Measurements from ENCODE around the gene TPH2.

Gene TPH2

DNA sequence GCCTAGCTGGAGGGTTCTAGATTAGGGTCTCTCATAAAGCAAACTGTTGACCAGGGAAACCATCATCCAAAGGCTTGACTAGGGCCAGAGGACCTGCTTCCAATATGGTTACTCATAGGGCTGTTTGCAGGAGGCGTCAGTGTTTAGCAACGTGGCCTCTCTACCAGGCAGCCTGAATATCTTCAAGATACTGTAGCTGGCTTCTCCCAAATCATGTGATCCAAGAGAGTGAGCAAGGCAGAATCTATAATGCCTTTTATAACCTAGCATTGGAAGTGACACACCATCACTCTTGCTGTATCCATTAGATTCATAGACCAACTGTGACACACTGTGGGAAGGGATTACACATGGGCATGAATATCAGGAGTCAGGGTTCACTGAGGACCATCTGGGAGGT, 17.3 kb downstream of the TPH2 start:
- no peak overlapping the region for H3K4me3 ChIP-seq (ENCODE audit: low read length)
- peak; percentile 12 for DNase-seq (ENCODE audit: low read depth)
- TF ChIP-seq CTCF (IDR thresholded peaks at IDR 0.05; ENCODE audit: insufficient read depth, low read depth, low read length, missing control alignments) = no peak

- no peak overlapping the region for H3K4me3 ChIP-seq (ENCODE audit: low read length)
- no peak for TF ChIP-seq CTCF (IDR thresholded peaks at IDR 0.05; ENCODE audit: insufficient read depth, low read depth, low read length, missing control alignments)
- DNase-seq (ENCODE audit: low read depth) = no peak
Measured at GRCh38 chr12:71958056-71958455, 19.4 kb downstream of the TPH2 start.

DNA sequence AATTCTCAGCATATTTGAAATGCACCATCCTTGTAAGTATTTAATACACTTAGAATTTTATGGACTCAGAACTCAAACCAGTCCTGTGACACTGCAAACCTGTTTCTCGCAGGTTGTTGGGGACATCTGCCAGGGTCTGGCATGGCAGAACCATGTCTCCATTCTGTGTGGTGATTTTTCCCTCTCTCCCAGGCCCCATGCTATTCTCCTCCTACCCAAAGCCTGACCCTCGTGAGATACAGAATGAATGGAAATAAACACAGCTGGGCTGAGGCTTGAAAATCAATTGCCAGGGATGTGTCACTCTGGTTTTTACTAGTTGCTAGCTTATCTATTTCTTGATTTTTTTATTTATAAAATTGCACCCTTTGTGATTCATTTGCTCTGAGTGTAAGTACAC, 19.8 kb downstream of the TPH2 start:
- TF ChIP-seq CTCF (IDR thresholded peaks at IDR 0.05; ENCODE audit: insufficient read depth, low read depth, low read length, missing control alignments) = no peak
- DNase-seq (ENCODE audit: low read depth) = no peak
- H3K4me3 ChIP-seq (ENCODE audit: low read length) = no peak overlapping the region

DNA sequence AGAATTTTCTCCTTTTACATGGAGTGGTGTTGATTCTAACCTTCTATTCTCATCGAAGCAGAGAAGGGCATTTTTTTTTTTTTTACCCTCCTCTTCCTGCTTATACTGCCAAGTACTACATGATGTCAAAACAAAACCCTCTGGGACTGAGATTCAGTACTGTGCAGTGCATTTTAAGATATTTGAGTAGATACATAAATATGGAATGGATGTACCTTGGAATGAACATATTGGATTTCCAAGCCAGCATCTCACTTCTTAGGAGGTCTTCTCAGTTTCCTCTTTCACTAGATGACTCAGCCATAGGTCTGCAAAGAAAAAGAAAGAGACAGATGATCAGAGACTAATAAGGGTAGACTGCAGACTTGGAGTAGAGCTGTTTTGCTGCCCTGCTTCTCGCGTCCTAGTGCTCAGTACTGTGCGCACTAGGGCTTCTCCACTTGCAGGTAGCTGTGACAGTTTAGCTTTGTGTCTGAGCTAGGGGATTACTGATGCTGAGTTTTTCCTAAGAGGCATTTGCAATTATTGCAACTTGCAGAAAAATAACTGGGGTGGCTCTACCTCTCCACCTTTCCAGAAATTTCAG, 20.4 kb downstream of the TPH2 start:
- DNase-seq (ENCODE audit: low read depth) = no peak
- no peak for TF ChIP-seq CTCF (IDR thresholded peaks at IDR 0.05; ENCODE audit: insufficient read depth, low read depth, low read length, missing control alignments)
- no peak overlapping the region for H3K4me3 ChIP-seq (ENCODE audit: low read length)

DNA sequence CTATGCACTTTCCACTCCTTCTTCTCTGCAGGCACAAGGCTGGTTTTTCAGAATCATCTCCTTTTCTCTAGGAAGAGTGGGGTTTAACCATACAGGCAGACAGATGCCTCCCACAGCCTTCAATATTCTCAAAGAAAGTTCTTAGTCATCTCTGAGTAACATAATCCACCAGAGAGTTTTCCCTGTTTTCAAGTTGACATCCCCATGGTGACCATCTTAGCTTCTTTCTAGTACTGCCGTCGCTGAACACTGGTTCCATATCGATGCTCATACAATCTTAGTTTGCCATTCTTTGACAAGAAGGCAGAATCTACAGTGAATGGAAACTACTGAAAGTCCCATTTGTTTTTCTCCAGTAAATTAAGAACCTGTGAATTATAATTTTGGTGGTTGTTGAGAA, 28.6 kb downstream of the TPH2 start:
- no peak overlapping the region for H3K4me3 ChIP-seq (ENCODE audit: low read length)
- TF ChIP-seq CTCF (IDR thresholded peaks at IDR 0.05; ENCODE audit: insufficient read depth, low read depth, low read length, missing control alignments) = no peak
- peak; percentile 5 for DNase-seq (ENCODE audit: low read depth)

DNA sequence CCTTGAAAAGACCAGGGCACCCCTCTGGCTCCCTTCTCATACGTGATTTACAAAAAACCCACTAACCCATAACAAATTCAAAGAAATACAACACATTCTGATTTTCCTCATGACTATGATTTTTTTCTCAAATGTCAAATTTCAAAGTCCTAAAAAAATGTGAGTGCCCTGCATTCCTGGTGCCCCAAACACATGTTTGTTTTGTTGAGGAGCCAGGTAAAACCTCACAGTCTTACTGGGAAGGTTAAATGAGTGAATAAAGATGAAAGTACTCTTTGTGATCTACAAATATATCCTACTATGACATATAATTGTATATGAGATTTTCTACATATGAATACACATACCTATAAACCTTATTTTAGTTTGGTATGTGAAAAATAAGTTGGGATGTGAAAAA, 30.7 kb downstream of the TPH2 start:
- DNase-seq (ENCODE audit: low read depth) = no peak
- H3K4me3 ChIP-seq (ENCODE audit: low read length) = no peak overlapping the region
- no peak for TF ChIP-seq CTCF (IDR thresholded peaks at IDR 0.05; ENCODE audit: insufficient read depth, low read depth, low read length, missing control alignments)

DNA sequence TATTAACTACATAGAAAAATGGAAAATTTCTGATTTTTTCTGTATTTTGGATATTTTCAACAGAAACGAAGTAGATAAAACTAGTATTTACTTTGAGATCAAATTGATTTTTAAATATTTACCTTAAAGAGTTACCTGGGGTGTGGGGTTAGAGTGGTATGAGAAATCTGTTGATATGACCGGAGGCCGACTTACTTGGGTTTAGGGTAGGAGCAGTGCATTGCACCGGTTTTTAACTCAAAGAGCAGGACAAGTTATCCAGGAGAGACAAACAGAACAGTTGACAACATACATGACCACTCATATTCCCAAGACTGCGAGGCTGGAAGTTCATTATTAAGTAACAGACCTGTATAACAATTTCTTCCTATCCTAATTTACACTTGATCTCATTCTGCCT, 31.4 kb downstream of the TPH2 start:
- no peak for TF ChIP-seq CTCF (IDR thresholded peaks at IDR 0.05; ENCODE audit: insufficient read depth, low read depth, low read length, missing control alignments)
- DNase-seq (ENCODE audit: low read depth) = no peak
- no peak overlapping the region for H3K4me3 ChIP-seq (ENCODE audit: low read length)

Data from epithelial cell of esophagus (primary cell).